NT2/D1 (cell line): Measurements from ENCODE around the gene ZFP36L2.

Experiments used
- DNase-seq: peaks from one replicate; pipeline ENCODE4 v3.0.0-alpha.2; 2011; ENCODE audit warnings: low read depth, low spot score
- H3K27me3 ChIP-seq: 2 replicates; pipeline ENCODE4 v1.6.0; 2011; ENCODE audit warnings: mild to moderate bottlenecking; ENCODE audit not compliant: insufficient read length, insufficient read depth
- H3K36me3 ChIP-seq: 2 replicates; pipeline ENCODE4 v1.6.1; 2011; ENCODE audit warnings: mild to moderate bottlenecking, low read length, mixed read lengths; ENCODE audit not compliant: insufficient read depth, insufficient read length
- H3K4me1 ChIP-seq: 2 replicates; pipeline ENCODE4 v1.5.1; 2011; ENCODE audit not compliant: insufficient read depth, insufficient read length
- H3K4me3 ChIP-seq: 2 replicates; pipeline ENCODE4 v1.5.1; 2011; ENCODE audit warnings: low read depth; ENCODE audit not compliant: insufficient read length
- H3K9ac ChIP-seq: 2 replicates; pipeline ENCODE4 v1.6.0; 2011; ENCODE audit warnings: low read depth; ENCODE audit not compliant: insufficient read length
- H3K9me3 ChIP-seq: 2 replicates; pipeline ENCODE4 v1.5.1; 2011; ENCODE audit warnings: mild to moderate bottlenecking, low read length; ENCODE audit not compliant: insufficient read depth
- SUZ12 ChIP-seq: IDR thresholded peaks from 2 replicates; pipeline ENCODE4 v1.6.1; 2011; ENCODE audit not compliant: insufficient read length, insufficient read depth; ENCODE audit errors: extremely low read depth
- YY1 ChIP-seq: IDR thresholded peaks from 2 replicates; pipeline ENCODE4 v1.6.1; 2011; ENCODE audit not compliant: insufficient read length, insufficient read depth
- ZNF274 ChIP-seq: IDR thresholded peaks from 2 replicates; pipeline ENCODE4 v1.6.1; 2011; ENCODE audit warnings: mild to moderate bottlenecking, low read depth, low read length

The ZFP36L2 gene

DNA sequence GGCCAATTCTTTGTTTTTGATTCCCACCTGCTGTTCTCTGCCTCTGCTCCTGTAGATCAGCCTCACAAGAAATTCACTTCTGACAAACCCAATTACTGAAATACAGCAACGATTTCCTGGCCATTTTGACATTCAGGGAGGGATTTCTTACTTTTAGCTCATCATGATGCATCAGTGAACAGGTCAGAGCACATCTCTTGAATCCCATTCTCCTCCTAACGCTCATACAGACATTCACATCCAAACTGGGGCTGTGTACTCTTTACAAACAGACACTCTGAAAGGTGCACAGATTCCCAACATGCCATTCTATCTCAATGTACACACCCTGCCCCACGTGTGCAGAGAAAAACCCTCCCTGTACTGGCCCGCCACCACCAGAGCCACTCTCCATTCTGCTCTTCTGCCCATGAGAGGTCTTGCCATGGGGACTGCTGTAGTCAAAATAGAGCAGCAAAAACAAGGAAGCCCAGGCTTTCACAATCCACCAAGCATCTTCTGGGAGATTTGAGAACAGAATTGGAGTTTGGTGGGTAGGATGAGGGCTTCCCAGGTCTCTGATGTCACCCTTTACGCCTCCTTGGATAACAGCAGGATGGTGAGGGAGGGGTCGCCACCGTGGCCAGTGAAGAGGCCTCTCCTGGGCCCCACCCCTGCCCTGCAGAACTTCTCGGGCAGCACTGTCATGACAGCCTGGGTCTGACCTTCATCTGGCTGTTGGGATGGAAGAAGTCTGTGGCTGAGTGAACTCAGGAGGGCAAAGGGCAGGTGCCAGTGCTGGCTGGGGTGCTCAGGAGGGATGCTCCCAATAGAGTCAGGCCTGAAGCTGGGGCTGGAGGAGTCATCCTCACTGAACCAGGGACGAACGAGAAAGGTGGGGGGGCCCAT, 41.9 kb upstream of the ZFP36L2 start:
- Histone ChIP-seq H3K36me3 (peaks cover 8% of the 10 kb centered on the region), H3K4me3 (no peak overlapping the region), H3K9me3 (no peaks in the 10 kb centered on the region), H3K27me3 (no peaks in the 10 kb centered on the region), H3K4me1 (peaks cover 3% of the 10 kb centered on the region), H3K9ac (no peak overlapping the region)
- TF ChIP-seq SUZ12 (no peak), ZNF274 (no peak), YY1 (no peak)
- DNase-seq: no peak

DNA sequence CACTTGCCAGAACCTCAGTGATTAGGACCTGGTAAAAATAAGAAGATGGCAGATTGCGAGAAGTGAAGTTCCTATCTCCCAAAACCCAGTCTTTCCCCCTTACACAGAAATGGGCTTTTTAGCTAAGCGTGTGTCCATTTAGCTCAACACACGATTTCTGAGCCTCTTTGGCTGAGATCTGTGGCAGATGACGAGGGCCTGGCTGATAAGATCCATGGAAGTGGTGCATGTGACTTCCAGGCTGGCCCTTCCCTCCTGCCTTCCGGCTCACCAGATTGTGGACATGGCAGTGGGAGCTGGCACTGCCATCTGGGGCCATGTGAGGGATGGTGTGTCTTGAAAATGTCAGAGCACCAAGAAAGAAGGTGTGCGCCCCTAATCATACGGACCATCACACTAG, 41.0 kb upstream of the ZFP36L2 start:
- H3K9ac ChIP-seq: no peak overlapping the region
- peaks cover 3% of the 10 kb centered on the region for H3K4me1 ChIP-seq
- no peak for TF ChIP-seq ZNF274
- no peak for TF ChIP-seq YY1
- TF ChIP-seq SUZ12: no peak
- H3K9me3 ChIP-seq: no peaks in the 10 kb centered on the region
- no peak for DNase-seq
- no peaks in the 10 kb centered on the region for H3K27me3 ChIP-seq
- no peak overlapping the region for H3K4me3 ChIP-seq
- H3K36me3 ChIP-seq: peaks cover 13% of the 10 kb centered on the region

DNA sequence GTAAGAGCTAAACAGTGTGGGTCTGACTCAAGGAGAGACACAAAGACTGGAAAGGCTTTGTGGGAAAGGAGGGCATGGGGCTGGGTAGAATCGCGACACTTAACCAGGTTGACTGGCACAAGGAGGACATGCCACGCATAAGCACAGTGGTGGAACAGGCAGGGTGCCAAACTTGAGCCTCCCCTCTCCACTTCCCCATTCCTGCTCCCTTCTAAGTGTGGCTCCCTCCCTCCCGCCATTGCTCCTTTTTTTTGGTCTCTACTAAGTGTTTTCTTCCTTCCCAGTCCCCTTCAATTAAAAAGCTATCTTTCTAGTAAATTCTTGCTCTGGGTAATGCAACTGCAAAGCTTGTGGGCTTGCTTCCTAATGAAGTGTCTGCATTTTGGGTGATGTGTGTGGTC, 40.3 kb upstream of the ZFP36L2 start:
- Histone ChIP-seq H3K9me3 (no peaks in the 10 kb centered on the region), H3K27me3 (no peaks in the 10 kb centered on the region), H3K4me3 (no peak overlapping the region), H3K36me3 (peaks cover 10% of the 10 kb centered on the region), H3K9ac (no peak overlapping the region), H3K4me1 (peaks cover 3% of the 10 kb centered on the region)
- no peak for DNase-seq
- TF ChIP-seq ZNF274: no peak
- no peak for TF ChIP-seq YY1
- no peak for TF ChIP-seq SUZ12

DNA sequence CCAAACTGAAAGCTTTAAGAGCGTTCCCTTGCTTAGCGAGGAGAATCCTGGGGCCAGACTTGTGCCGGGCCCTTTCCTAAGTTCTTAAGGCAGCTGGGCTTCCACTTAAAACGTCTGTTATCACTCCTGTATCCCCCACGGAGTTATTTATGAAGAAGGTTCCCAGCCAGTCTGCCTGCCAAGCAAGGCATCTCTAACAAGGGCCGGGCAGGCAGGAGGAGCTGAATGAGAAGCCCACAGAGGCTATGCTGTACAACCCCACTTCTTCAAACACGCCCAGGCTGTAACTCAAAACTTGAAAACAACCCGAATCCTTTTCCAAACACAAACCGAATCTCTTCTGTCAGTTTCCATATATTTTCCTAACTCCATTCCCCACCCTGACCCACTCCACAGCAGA, 39.0 kb upstream of the ZFP36L2 start:
- Histone ChIP-seq H3K9me3 (no peaks in the 10 kb centered on the region), H3K4me3 (no peak overlapping the region), H3K9ac (no peak overlapping the region), H3K4me1 (peaks cover 3% of the 10 kb centered on the region), H3K27me3 (no peaks in the 10 kb centered on the region), H3K36me3 (peaks cover 5% of the 10 kb centered on the region)
- TF ChIP-seq YY1 (no peak), SUZ12 (no peak), ZNF274 (no peak)
- no peak for DNase-seq

DNA sequence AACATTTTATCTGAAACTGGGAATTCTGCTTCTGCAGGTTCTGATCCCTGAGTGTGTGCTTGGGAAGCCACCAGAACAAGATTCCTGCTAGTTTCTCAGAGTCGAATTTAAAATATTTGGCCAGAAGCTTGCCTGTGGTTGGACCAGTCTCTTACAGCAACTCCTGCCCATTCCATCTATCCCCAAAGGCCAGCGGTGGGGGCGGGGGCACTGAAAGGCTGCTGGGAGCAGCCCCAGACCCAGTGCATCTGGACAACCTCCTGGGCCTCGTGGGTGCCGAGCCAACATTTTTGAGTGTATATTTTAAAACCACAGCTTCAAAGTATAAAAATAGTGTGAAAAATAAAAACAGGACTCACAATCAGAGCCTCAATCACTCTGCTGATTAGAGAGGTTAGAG, 38.6 kb upstream of the ZFP36L2 start:
- Histone ChIP-seq H3K27me3 (no peaks in the 10 kb centered on the region), H3K9me3 (no peaks in the 10 kb centered on the region), H3K4me3 (no peak overlapping the region), H3K36me3 (peaks cover 5% of the 10 kb centered on the region), H3K4me1 (peaks cover 3% of the 10 kb centered on the region), H3K9ac (no peak overlapping the region)
- no peak for DNase-seq
- TF ChIP-seq SUZ12 (no peak), YY1 (no peak), ZNF274 (no peak)

DNA sequence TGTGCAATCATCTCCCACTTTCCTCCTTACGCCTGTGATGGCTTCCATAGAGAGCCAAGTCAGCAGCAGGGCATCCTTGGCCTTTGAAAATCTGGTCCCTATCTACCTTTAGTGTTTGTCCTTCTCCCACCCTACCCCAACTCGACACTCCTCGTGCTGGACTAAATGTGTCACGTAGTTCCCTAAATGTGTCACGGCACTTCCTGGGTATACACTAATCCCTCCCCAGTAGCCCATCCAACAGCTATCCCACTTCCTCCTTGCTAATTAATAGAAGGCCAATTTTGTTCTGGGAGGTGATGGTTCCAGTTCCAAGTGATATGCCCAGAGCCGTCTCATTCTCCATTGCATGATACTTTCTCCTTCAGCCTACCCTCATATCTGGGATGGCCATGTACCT, 36.5 kb upstream of the ZFP36L2 start:
- no peaks in the 10 kb centered on the region for H3K9me3 ChIP-seq
- TF ChIP-seq YY1: no peak
- no peak overlapping the region for H3K9ac ChIP-seq
- H3K36me3 ChIP-seq: peaks cover 5% of the 10 kb centered on the region
- H3K4me1 ChIP-seq: no peaks in the 10 kb centered on the region
- no peak for DNase-seq
- no peak overlapping the region for H3K4me3 ChIP-seq
- no peaks in the 10 kb centered on the region for H3K27me3 ChIP-seq

DNA sequence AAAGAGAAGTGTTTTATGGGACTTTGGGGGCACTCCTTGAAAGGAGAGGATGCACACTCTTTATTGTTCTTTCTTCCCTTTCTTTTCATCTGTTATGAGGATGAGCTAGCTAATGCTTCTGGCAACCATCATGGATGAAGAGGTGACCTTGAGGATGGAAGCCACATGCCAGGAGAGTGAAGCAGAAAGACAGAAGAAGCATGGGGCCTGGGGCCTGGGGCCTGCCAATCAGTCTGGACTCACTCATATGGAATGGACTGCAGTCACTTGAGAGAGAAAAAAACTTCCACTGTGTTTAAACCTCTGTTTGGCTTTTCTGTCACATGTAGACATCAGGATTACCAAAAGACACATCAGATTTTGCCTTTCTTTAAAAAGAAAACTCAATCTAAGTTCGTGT, 35.8 kb upstream of the ZFP36L2 start:
- no peak overlapping the region for H3K9ac ChIP-seq
- TF ChIP-seq SUZ12: no peak
- no peak for TF ChIP-seq YY1
- no peak for TF ChIP-seq ZNF274
- no peaks in the 10 kb centered on the region for H3K27me3 ChIP-seq
- no peak overlapping the region for H3K4me3 ChIP-seq
- H3K9me3 ChIP-seq: no peaks in the 10 kb centered on the region
- peaks cover 5% of the 10 kb centered on the region for H3K36me3 ChIP-seq
- no peak for DNase-seq
- H3K4me1 ChIP-seq: no peaks in the 10 kb centered on the region

DNA sequence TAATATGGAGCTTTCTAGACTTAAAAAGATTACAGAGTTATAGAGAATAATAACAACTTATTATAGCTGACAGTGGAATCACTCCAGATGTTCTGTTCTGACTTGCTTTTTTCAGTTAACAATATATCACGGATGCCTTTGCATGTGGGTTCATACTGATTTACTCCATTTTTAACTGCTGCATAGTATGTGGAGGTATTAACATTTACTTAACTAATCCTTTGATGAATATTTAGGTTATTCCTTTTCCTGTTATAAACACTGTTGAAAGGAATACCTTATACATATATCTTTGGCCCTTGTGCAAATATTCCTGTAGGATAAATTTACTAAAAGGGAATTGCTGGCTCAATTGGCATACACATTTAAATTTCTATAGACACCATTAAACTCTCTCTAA, 33.1 kb upstream of the ZFP36L2 start:
- Histone ChIP-seq H3K36me3 (peaks cover 7% of the 10 kb centered on the region), H3K9me3 (no peaks in the 10 kb centered on the region), H3K9ac (no peak overlapping the region), H3K4me3 (no peak overlapping the region), H3K4me1 (no peaks in the 10 kb centered on the region), H3K27me3 (no peaks in the 10 kb centered on the region)
- TF ChIP-seq YY1 (no peak), SUZ12 (no peak), ZNF274 (no peak)
- DNase-seq: no peak
